IMR-90 (cell line): ENCODE data around the gene ADAMTS17. TPM values are rescaled to one million over a fixed set of nuclear protein-coding genes. Genes with fewer than 3 reads are reported as not detected.

Experiments
- ATAC-seq: fragments of 200-7000 bp; cut with Tn5 transposase; 2 replicates; pipeline ENCODE4 v1.9.1; 2020; ENCODE audit warnings: low read depth, mild to moderate bottlenecking, moderate library complexity
- BruUV-seq: library from RNA; stranded (reverse); fragments of 400-500 nt; replicated peaks from 2 replicates; lab custom pipeline; 2021; lab: Mats Ljungman, UMichigan
- CTCF ChIA-PET: fragments of 300-600 bp; formaldehyde crosslinking; extraction: SDS; loops from one replicate; lab custom pipeline; 2021; ENCODE audit warnings: antibody characterized with exemption; lab: Yijun Ruan, JAX
- POLR2A ChIA-PET: fragments of 300-600 bp; sonication (Branson Sonifier 250); formaldehyde crosslinking; loops from one replicate; lab custom pipeline; 2022; ENCODE audit warnings: antibody characterized with exemption; ENCODE audit not compliant: unreplicated experiment; lab: Charles Lee
- DNase-seq: peaks from one replicate; pipeline ENCODE4 v3.0.0; 2013
- H2AFZ ChIP-seq: replicated peaks from 2 replicates; pipeline ENCODE3; 2013; ENCODE audit warnings: low read length, mild to moderate bottlenecking; ENCODE audit not compliant: poor library complexity
- H2AK5ac ChIP-seq: 2 replicates; pipeline ENCODE4 v1.6.1; 2013; ENCODE audit warnings: low read depth, low read length, inconsistent platforms
- H2AK9ac ChIP-seq: replicated peaks from 2 replicates; pipeline ENCODE3; 2013; ENCODE audit warnings: mild to moderate bottlenecking, low read depth, low read length, moderate library complexity; ENCODE audit not compliant: poor library complexity
- H2BK120ac ChIP-seq: 2 replicates; pipeline ENCODE4 v1.6.1; 2013; ENCODE audit warnings: low read depth, low read length, inconsistent platforms
- H2BK15ac ChIP-seq: 3 replicates; pipeline ENCODE4 v1.6.1; 2013; ENCODE audit warnings: low read depth, low read length, inconsistent platforms
- H2BK20ac ChIP-seq: 2 replicates; pipeline ENCODE4 v1.6.1; 2013; ENCODE audit warnings: low read depth, mild to moderate bottlenecking, inconsistent platforms, low read length, moderate library complexity
- H2BK5ac ChIP-seq: 2 replicates; pipeline ENCODE4 v1.6.1; 2013; ENCODE audit warnings: mild to moderate bottlenecking, low read depth, low read length, inconsistent platforms; ENCODE audit not compliant: poor library complexity, severe bottlenecking
- H3K14ac ChIP-seq: replicated peaks from 2 replicates; pipeline ENCODE4 v1.6.1; 2013; ENCODE audit warnings: low read depth, low read length, inconsistent platforms
- H3K18ac ChIP-seq: 2 replicates; pipeline ENCODE4 v1.6.1; 2013; ENCODE audit warnings: low read depth, low read length, control low read depth
- H3K23ac ChIP-seq: 2 replicates; pipeline ENCODE4 v1.6.1; 2013; ENCODE audit warnings: low read depth, low read length, inconsistent platforms
- H3K27ac ChIP-seq: 2 replicates; pipeline ENCODE4 v1.5.1; 2013; ENCODE audit warnings: mild to moderate bottlenecking, control low read depth, low read length; ENCODE audit not compliant: insufficient read depth
- H3K27me3 ChIP-seq: 2 replicates; pipeline ENCODE4 v1.6.1; 2013; ENCODE audit warnings: low read length; ENCODE audit not compliant: control insufficient read depth, insufficient read depth
- H3K36me3 ChIP-seq: 2 replicates; pipeline ENCODE4 v1.6.1; 2013; ENCODE audit warnings: low read length, mixed read lengths; ENCODE audit not compliant: control insufficient read depth, insufficient read depth
- H3K4ac ChIP-seq: 2 replicates; pipeline ENCODE4 v1.6.1; 2013; ENCODE audit warnings: low read depth, low read length, inconsistent platforms
- H3K4me1 ChIP-seq: 2 replicates; pipeline ENCODE4 v1.6.1; 2013; ENCODE audit warnings: low read length, mixed read lengths; ENCODE audit not compliant: control insufficient read depth, insufficient read depth
- H3K4me2 ChIP-seq: 2 replicates; pipeline ENCODE4 v1.6.1; 2013; ENCODE audit warnings: low read depth, mild to moderate bottlenecking, control low read depth, low read length, moderate library complexity
- H3K4me3 ChIP-seq: 2 replicates; pipeline ENCODE4 v1.5.1; 2013; ENCODE audit warnings: low read depth, mild to moderate bottlenecking, control low read depth, low read length, moderate library complexity; ENCODE audit not compliant: insufficient read depth
- H3K56ac ChIP-seq: 2 replicates; pipeline ENCODE4 v1.6.1; 2013; ENCODE audit warnings: low read length, inconsistent platforms; ENCODE audit not compliant: insufficient read depth; ENCODE audit errors: extremely low read depth
- H3K79me1 ChIP-seq, 2 experiments: 2 replicates each; pipeline ENCODE4 v1.6.1; 2013; ENCODE audit warnings: low read length in 2 of 2, inconsistent platforms in 1 of 2, low read depth in 1 of 2
- H3K9ac ChIP-seq: 2 replicates; pipeline ENCODE4 v1.6.1; 2013; ENCODE audit warnings: low read depth, low read length, control low read depth
- H3K9me1 ChIP-seq: 2 replicates; pipeline ENCODE4 v1.6.1; 2013; ENCODE audit warnings: low read length, inconsistent platforms; ENCODE audit not compliant: insufficient read depth
- H3K9me3 ChIP-seq: 2 replicates; pipeline ENCODE4 v1.6.1; 2013; ENCODE audit warnings: low read length; ENCODE audit not compliant: control insufficient read depth, insufficient read depth
- H4K20me1 ChIP-seq: 2 replicates; pipeline ENCODE4 v1.6.1; 2013; ENCODE audit warnings: low read length, inconsistent platforms; ENCODE audit not compliant: insufficient read depth
- H4K5ac ChIP-seq: 2 replicates; pipeline ENCODE4 v1.6.1; 2013; ENCODE audit warnings: mild to moderate bottlenecking, low read depth, low read length, control low read depth
- H4K8ac ChIP-seq, 2 experiments: 2 replicates each; pipeline ENCODE4 v1.6.1; 2013; ENCODE audit warnings: low read depth in 2 of 2, low read length in 2 of 2, control low read depth in 1 of 2, inconsistent platforms in 1 of 2
- H4K91ac ChIP-seq: 2 replicates; pipeline ENCODE4 v1.6.1; 2013; ENCODE audit warnings: low read depth, low read length, inconsistent platforms; ENCODE audit not compliant: insufficient read depth
- MAFK ChIP-seq: IDR thresholded peaks from 2 replicates; pipeline ENCODE4 v1.6.1; 2012; ENCODE audit warnings: low read depth, low read length, improper control_type of control experiment
- NFE2L2 ChIP-seq: fragments of 150-350 bp; IDR thresholded peaks from 2 replicates; pipeline ENCODE4 v1.6.1; 2016; ENCODE audit warnings: low read depth, mild to moderate bottlenecking, low read length
- SMC3 ChIP-seq: fragments of 150-350 bp; IDR thresholded peaks from 2 replicates; pipeline ENCODE4 v1.6.1; 2016; ENCODE audit warnings: low read depth, mild to moderate bottlenecking, antibody characterized with exemption, low read length, moderate library complexity
- WGBS, 2 experiments: methylation state at CpG; one replicate each; pipeline versions ENCODE4 v1.1.5 to v1.1.7; 2013; ENCODE audit warnings: missing lambda C conversion rate in 2 of 2; ENCODE audit not compliant: insufficient read length in 1 of 2; ENCODE audit errors: extremely low coverage in 2 of 2; 5-methylcytosine and 5-hydroxymethylcytosine counted together
- dilution Hi-C: fragments of 300-500 bp; cut with HindIII; formaldehyde crosslinking; loops from one replicate; pipeline ENCODE4 v1.14.3; 2018; ENCODE audit warnings: low sequenced_read_pairs; ENCODE audit not compliant: unreplicated experiment
- in situ Hi-C: fragments of 300-500 bp; cut with MboI; formaldehyde crosslinking; loops from 3 replicates; pipeline ENCODE4 v1.14.3; 2019; ENCODE audit warnings: low sequenced_read_pairs, inconsistent platforms, mixed read lengths
- intact Hi-C: fragments of 100-400 bp; cut with micrococcal nuclease; formaldehyde crosslinking; loops from 2 replicates; pipeline ENCODE4 v1.10.0; 2022
- polyA plus RNA-seq, 3 experiments: library from polyadenylated mRNA; depleted of rRNA; stranded (reverse); fragments of >200 nt; gene quantifications; 2 replicates each; pipeline ENCODE4 v1.2.3, GENCODE V29; 2012; ENCODE audit warnings: low replicate concordance in 1 of 3
- total RNA-seq: library from RNA; depleted of rRNA; stranded (reverse); fragments of >200 nt; gene quantifications from 2 replicates; pipeline ENCODE4 v1.2.3, GENCODE V29; 2012

ADAMTS17 gene
- total and polyA plus RNA-seq, 2 of the 4 experiments (the other 2 are of a cell fraction) = 0.03 TPM; not detected in 1

DNA sequence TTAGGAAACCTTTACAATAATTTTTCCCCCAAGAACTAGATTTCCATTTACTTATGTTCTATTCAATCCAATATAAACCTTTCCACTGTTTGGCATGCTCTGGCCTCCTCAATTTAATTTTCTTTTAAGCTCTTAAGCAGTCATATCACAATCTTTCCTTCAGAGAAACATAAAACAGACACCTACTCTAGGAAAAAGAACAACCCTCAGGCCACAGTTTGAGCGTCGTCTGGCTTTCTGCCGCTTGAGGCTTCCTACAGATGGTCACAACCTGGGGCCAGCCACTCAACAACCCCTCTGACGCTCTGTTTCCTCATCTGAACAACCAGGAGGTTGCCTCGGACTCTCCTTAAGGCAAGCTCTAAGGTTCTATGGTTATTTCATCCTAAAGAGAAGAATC, 143.3 kb downstream of the ADAMTS17 start:
- in situ Hi-C loops (no loop called here), intact Hi-C loops (no loop called here), dilution Hi-C loops (no loop called here)
- H3K4ac ChIP-seq = no peak overlapping the region
- no peak for DNase-seq
- H4K91ac ChIP-seq = no peak overlapping the region
- ChIA-PET POLR2A (no interaction called here), CTCF (no interaction called here)
- ATAC-seq = no peak
- H3K4me3 ChIP-seq = no peak overlapping the region
- no peaks in the 10 kb centered on the region for H3K9me1 ChIP-seq
- H3K18ac ChIP-seq = no peak overlapping the region
- no peaks in the 10 kb centered on the region for H4K20me1 ChIP-seq
- no peak overlapping the region for H4K8ac ChIP-seq
- no peak overlapping the region for H3K14ac ChIP-seq
- no peak overlapping the region for H4K5ac ChIP-seq
- no peak overlapping the region for H2AK5ac ChIP-seq
- no peaks in the 10 kb centered on the region for H3K27me3 ChIP-seq
- BruUV-seq = no TSS peak
- H3K4me1 ChIP-seq = no peaks in the 10 kb centered on the region
- no peaks in the 10 kb centered on the region for H3K79me1 ChIP-seq
- H2BK5ac ChIP-seq = no peak overlapping the region
- H3K36me3 ChIP-seq = no peaks in the 10 kb centered on the region
- 43% methylated on average over 2 of the region's 5 CpGs; no CpG with 5 or more reads in 1 of the 2 experiments for WGBS, 2 experiments
- H2BK120ac ChIP-seq = no peak overlapping the region
- no peak overlapping the region for H3K23ac ChIP-seq
- peaks cover 44% of the 10 kb centered on the region for H3K9me3 ChIP-seq
- H2AFZ ChIP-seq = no peak overlapping the region
- no peak overlapping the region for H2AK9ac ChIP-seq
- no peak overlapping the region for H3K9ac ChIP-seq
- no peak overlapping the region for H3K56ac ChIP-seq
- H3K27ac ChIP-seq = no peak overlapping the region
- no peak for TF ChIP-seq SMC3
- TF ChIP-seq MAFK = no peak
- no peak for TF ChIP-seq NFE2L2
- H2BK15ac ChIP-seq = no peak overlapping the region
- H3K4me2 ChIP-seq = no peak overlapping the region
- no peak overlapping the region for H2BK20ac ChIP-seq
